Transverse colon (tissue), 4 donors: ENCODE results near the gene CDK14. TPM values are rescaled to one million over a fixed set of nuclear protein-coding genes. Genes with fewer than 3 reads are reported as not detected.

Experiments
- DNase-seq: peaks from one replicate; pipeline ENCODE4 v3.0.0-alpha.2; 2019
- H3K27ac ChIP-seq, 4 donors: fragments of 200-600 bp; sonication (generic); 2 replicates each; pipeline ENCODE4 v1.5.1; 2016 to 2018; ENCODE audit warnings: inconsistent platforms in 4 of 4
- H3K27me3 ChIP-seq: fragments of 200-600 bp; sonication (generic); 2 replicates; pipeline ENCODE4 v1.5.1; 2017; ENCODE audit warnings: inconsistent platforms
- H3K36me3 ChIP-seq, 4 donors: fragments of 200-600 bp; sonication (generic); 2 replicates each; pipeline ENCODE4 v1.5.1; 2017 to 2019; ENCODE audit warnings: inconsistent platforms in 4 of 4
- H3K4me1 ChIP-seq, 4 donors: fragments of 200-600 bp; sonication (generic); 2 replicates each; pipeline ENCODE4 v1.5.1; 2017 to 2020; ENCODE audit warnings: inconsistent platforms in 4 of 4
- H3K4me3 ChIP-seq, 4 donors: fragments of 200-600 bp; sonication (generic); 1 replicate in 1 of 4; 2 replicates in 3 of 4; pipeline versions ENCODE4 v1.5.1 to v1.6.1; 2017 to 2019; ENCODE audit warnings: inconsistent platforms in 4 of 4
- H3K9me3 ChIP-seq, 2 donors: fragments of 200-600 bp; sonication (generic); 2 replicates each; pipeline ENCODE4 v1.5.1; 2017 to 2019; ENCODE audit warnings: inconsistent platforms in 2 of 2
- CTCF ChIP-seq, 5 experiments: fragments of 200-600 bp in 3 of 5; fragments of 450-650 bp in 2 of 5; sonication (generic) in 3 of 5; IDR thresholded peaks; 1 replicate in 2 of 5; 2 replicates in 3 of 5; pipeline ENCODE4 v1.5.1; 2016 to 2017; ENCODE audit warnings: antibody characterized with exemption in 5 of 5, inconsistent platforms in 3 of 5, mild to moderate bottlenecking in 2 of 5, moderate library complexity in 1 of 5
- EP300 ChIP-seq: sonication (generic); formaldehyde crosslinking; IDR thresholded peaks from one replicate; pipeline ENCODE4 v1.6.1; 2017; ENCODE audit warnings: antibody characterized with exemption, low read depth
- POLR2A ChIP-seq: fragments of 450-650 bp; IDR thresholded peaks from one replicate; pipeline ENCODE4 v1.6.1; 2016; ENCODE audit warnings: antibody characterized with exemption, mild to moderate bottlenecking, moderate library complexity
- POLR2AphosphoS5 ChIP-seq, 3 donors: sonication (generic); formaldehyde crosslinking; IDR thresholded peaks; one replicate each; pipeline ENCODE4 v1.6.1; 2016; ENCODE audit warnings: antibody characterized with exemption in 3 of 3
- WGBS, 2 donors: methylation state at CpG; one replicate each; pipeline ENCODE4 v1.1.5; 2018; ENCODE audit warnings: low coverage in 1 of 2; 5-methylcytosine and 5-hydroxymethylcytosine counted together
- in situ Hi-C, 4 donors: fragments of 200-750 bp; cut with MboI; loops; one replicate each; pipeline versions ENCODE4 v1.15.0 to v1.15.1; 2017; ENCODE audit warnings: low sequenced_read_pairs in 3 of 4, low pct_ligation_motif_present in 1 of 4, low pct_unique_long_range_greater_than_20kb in 1 of 4
- intact Hi-C: fragments of 100-400 bp; cut with DNase I; formaldehyde crosslinking; loops from one replicate; pipeline ENCODE4 v1.15.1; 2023; ENCODE audit warnings: low total_unique reads
- total RNA-seq, 4 donors: library from RNA; depleted of rRNA; stranded (reverse); fragments of >200 nt; gene quantifications; one replicate each; pipeline ENCODE4 v1.1.0, GENCODE V29; 2016

Gene CDK14
- total RNA-seq, 4 donors from 2014 or later = 0.40 to 15.4 (median 4.8) TPM

- in situ Hi-C loops = loop anchor here in 3 of 4 donors (10.0 to 25.0 kb wide), 3 partner anchors 554 to 704 kb away; no protein-coding TSS in a partner anchor
- DNase-seq = no peak
These were observed 486.9 kb downstream of the CDK14 start for GRCh38 chr7:91082852-91083495.

DNA sequence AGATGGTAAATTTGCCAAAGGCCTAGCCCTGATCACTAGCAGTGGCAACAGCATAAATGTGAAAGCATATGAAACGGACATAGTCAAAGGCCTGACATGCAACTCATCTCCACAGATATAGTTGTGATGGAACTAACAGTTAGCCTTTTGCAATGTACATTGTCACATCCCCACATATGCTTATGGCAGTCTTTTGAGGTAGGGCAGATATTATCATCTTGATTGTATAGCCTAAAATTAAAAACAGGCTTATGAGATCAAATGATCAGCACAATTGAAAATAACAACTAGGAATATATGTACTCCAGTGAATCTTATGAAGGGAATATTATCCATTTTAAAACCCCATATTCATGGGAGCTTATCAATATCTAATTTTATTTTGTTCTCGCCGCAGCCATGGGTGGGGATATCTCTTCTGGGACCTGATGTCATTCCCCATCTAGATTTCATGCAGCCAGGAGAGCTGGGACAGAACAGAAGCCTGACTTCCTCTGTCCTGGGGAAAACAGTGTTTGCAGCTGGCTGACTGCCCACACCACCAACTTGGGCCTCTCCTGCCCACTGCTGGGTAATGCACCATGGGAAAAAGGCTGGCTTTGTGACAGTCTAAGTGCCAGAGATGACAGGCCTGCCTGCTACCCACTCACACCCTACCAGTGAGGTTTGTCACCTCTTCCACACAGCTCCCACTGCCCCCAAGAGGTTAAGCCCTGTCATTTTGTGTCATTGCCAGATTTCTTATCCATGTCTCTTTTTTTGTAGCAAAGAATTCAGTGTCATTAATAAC is 487.9 kb downstream of the CDK14 start:
- H3K4me3 ChIP-seq = no peak overlapping the region
- H3K27ac ChIP-seq = no peak overlapping the region
- peak; percentile 8 for DNase-seq
- H3K9me3 ChIP-seq = no peaks in the 10 kb centered on the region
- intact Hi-C loops = loop anchor here (10.0 kb wide), 2 partner anchors 181 to 701 kb away; partner anchors contain the start of gene FZD1
- no peak for TF ChIP-seq POLR2A
- no peak for TF ChIP-seq CTCF (IDR thresholded peaks at IDR 0.05)
- no peak for TF ChIP-seq EP300
- no peak for TF ChIP-seq POLR2AphosphoS5 (IDR thresholded peaks at IDR 0.05)
- H3K4me1 ChIP-seq = peaks cover 0 to 16% (median 2%) of the 10 kb centered on the region in 4 donors
- 59 to 75% methylated on average over 3 of the region's 3 CpGs for WGBS, 2 donors
- in situ Hi-C loops = loop anchor here in 3 of 4 donors (10.0 to 25.0 kb wide), 3 partner anchors 553 to 703 kb away; no protein-coding TSS in a partner anchor
- H3K36me3 ChIP-seq = no peaks in the 10 kb centered on the region
- H3K27me3 ChIP-seq = no peaks in the 10 kb centered on the region

More at GRCh38 chr7:91082852-91083495, 486.9 kb downstream of the CDK14 start:
- Histone ChIP-seq H3K27me3 (no peaks in the 10 kb centered on the region), H3K4me1 (peaks cover 0 to 18% (median 2%) of the 10 kb centered on the region in 4 donors), H3K36me3 (no peaks in the 10 kb centered on the region), H3K4me3 (no peak overlapping the region), H3K27ac (peak overlapping the region in 1 of 4 donors; percentile 56), H3K9me3 (no peaks in the 10 kb centered on the region)
- WGBS, 2 donors = 41 to 47% methylated on average over 2 of the region's 2 CpGs
- TF ChIP-seq POLR2A = no peak
- TF ChIP-seq CTCF (IDR thresholded peaks at IDR 0.05) = peak in 4 of 5 experiments; percentile 37 to 50 (median 46)
- intact Hi-C loops = loop anchor here (10.0 kb wide), 2 partner anchors 182 to 702 kb away; partner anchors contain the start of gene FZD1

DNA sequence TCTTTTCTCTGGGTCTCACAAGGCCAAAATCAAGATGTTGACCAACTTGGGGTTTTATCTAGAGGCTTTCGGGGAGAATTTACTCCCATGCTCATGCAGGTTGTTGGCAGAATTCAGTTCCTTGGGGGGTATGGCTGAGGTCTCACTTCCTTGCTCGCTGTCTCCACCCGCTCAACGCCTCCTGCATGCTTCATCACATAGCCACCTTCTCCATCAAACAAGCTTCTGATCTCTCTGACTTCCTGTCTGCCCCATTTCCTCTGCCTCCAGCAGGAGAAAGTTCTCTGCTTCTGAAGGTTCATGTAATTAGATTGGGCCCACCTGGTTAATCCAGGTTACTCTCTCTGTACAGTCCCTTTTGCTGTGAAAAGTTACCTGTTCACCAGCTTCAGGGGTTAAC is 489.1 kb downstream of the CDK14 start:
- H3K9me3 ChIP-seq = no peaks in the 10 kb centered on the region
- H3K4me1 ChIP-seq = peaks cover 0 to 16% (median 2%) of the 10 kb centered on the region in 4 donors
- H3K27ac ChIP-seq = no peak overlapping the region
- no peak for TF ChIP-seq POLR2A
- no peak for TF ChIP-seq CTCF (IDR thresholded peaks at IDR 0.05)
- TF ChIP-seq POLR2AphosphoS5 (IDR thresholded peaks at IDR 0.05) = no peak
- no peak for TF ChIP-seq EP300
- H3K27me3 ChIP-seq = no peaks in the 10 kb centered on the region
- in situ Hi-C loops (loop anchor here in 3 of 4 donors (10.0 to 25.0 kb wide), 3 partner anchors 552 to 702 kb away; no protein-coding TSS in a partner anchor), intact Hi-C loops (loop anchor here (10.0 kb wide), 2 partner anchors 180 to 700 kb away; partner anchors contain the start of gene FZD1)
- 71 to 100% methylated on average over 2 to 4 of the region's 4 CpGs for WGBS, 2 donors
- no peaks in the 10 kb centered on the region for H3K36me3 ChIP-seq
- H3K4me3 ChIP-seq = no peak overlapping the region
- DNase-seq = no peak

- H3K4me3 ChIP-seq = no peak overlapping the region
- peaks cover 0 to 16% (median 2%) of the 10 kb centered on the region in 4 donors for H3K4me1 ChIP-seq
- in situ Hi-C loops (loop anchor here in 3 of 4 donors (10.0 to 25.0 kb wide), 3 partner anchors 551 to 701 kb away; no protein-coding TSS in a partner anchor), intact Hi-C loops (loop anchor here (10.0 kb wide), 2 partner anchors 179 to 699 kb away; partner anchors contain the start of gene FZD1)
- H3K9me3 ChIP-seq = no peaks in the 10 kb centered on the region
- TF ChIP-seq POLR2A (no peak), CTCF (IDR thresholded peaks at IDR 0.05) (no peak), EP300 (no peak), POLR2AphosphoS5 (IDR thresholded peaks at IDR 0.05) (no peak)
- no peaks in the 10 kb centered on the region for H3K36me3 ChIP-seq
- WGBS, 2 donors = 87 to 91% methylated on average over 3 to 4 of the region's 4 CpGs
- no peak overlapping the region for H3K27ac ChIP-seq
- no peaks in the 10 kb centered on the region for H3K27me3 ChIP-seq
- no peak for DNase-seq
These were observed 490.1 kb downstream of the CDK14 start for GRCh38 chr7:91086200-91086599.
